ENCODE measurements around the gene SEH1L.
A peak's percentile ranks its signal among the peaks of the same experiment; 100 is the strongest.
"Not testable (repeated sequence)": the region's sequence is repeated elsewhere in the genome, so short reads cannot be mapped to it uniquely, and the experiment has no call there.

SEH1L gene

DNA sequence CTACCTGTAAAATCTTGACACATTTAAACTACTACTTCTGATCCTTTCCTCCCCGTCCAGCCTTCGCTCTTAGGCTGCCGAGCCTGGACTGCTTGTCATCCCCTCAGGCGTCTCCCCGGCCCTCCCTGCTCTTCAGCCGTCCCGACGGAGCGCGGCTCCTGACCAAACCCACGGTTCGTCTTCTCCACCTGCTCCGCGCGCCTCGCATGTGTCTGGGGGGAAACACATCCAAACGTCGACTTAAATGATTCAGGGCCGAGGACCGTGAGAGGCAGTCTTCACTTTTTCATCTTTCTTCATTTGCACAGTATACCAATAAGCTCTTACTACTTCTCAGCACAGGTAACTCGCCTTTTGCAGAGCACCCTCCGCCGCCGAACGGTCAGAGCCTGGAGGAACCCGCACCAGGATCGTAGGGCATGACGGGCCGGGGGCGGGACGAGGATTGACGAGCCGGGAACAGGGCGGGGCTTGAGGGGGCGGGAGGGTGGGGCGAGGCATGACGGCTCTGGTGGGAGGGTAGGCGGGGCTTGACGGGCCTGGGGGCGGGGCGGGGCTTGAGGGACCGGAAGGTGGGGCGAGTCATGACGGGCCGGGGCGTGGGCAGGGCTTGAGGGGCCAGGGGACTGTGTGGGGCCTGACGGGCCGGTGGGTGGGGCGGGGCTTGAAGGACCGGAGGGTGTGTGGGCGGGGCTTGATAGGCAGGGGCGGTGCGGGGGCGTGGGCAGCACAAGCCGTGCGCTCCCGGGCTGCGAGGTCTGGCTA is at the start of gene SEH1L:
TSS of gene SEH1L (plus strand) at position 727 of the 765 bp plus-strand sequence. CDS start 111 bp downstream, outside the sequence.
- peak; percentile 100 for DNase-seq

DNA sequence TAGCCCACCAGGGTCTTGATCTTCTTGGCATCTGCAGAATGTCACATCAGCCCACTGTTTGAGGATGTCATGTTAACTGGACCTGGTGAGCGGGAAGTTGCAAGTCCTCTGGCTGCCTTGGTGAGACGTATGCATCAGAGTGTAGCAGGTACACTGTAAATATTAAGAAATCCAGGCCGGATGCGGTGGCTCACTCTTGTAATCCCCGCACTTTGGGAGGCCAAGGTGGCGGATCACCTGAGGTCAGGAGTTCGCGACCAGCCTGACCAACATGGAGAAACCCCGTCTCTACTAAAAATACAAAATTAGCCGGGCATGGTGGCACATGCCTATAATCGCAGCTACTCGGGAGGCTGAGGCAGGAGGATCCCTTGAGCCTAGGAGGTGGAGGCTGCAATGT is 46.6 kb upstream of the SEH1L start:
- DNase-seq = not testable (repeated sequence)

DNA sequence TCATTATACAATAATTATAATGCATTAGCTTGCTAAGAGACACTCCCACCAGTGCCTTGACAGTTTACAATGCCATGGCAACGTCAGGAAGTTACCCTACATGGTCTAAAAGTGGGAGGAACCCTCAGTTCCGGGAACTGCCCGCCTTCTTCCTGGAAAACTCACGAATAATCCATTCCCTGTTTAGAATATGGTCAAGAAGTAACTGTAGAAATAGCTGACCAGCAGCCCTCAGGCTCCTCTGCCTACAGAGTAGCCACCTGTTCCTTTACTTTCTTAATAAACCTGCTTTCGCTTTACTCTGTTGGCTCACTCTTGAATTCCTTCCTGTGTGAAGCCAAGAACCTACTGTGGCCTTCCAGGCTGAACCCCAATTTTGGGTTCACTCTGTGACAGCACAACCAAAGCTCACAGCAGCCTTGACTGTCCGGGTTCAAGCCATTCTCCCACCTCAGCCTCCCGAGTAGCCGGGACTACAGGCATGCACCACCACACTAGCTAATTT is 43.7 kb upstream of the SEH1L start:
- DNase-seq = peak; percentile 56

GRCh38 chr18:12906119-12906518 is 41.7 kb upstream of the SEH1L start:
- DNase-seq = no peak

DNA sequence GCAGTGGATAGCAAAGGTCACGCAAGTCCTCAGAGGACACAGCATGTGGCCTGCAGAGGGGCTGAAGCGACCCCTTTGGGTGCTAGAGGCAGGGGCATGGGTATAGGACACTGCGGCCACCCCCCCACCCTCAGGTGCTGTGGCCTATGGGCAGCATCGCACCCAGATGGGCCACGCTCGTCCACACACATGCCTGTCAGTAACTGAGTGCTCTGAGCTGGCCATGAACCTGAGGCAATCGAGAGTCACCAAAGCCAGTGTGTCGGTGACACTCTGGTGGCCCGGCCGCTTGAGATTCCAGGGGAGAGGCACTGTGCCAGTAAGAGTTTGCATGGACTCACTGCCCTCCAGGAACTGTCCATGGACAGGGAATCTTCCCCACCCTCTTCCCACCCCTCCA is 41.0 kb upstream of the SEH1L start:
- DNase-seq = no peak

- no peak for DNase-seq
These were observed 40.4 kb upstream of the SEH1L start for GRCh38 chr18:12907258-12907925.

GRCh38 chr18:12908706-12909105 is 39.1 kb upstream of the SEH1L start:
- DNase-seq = no peak

GRCh38 chr18:12911025-12911928 is 36.5 kb upstream of the SEH1L start:
- peak; percentile 53 for DNase-seq

DNA sequence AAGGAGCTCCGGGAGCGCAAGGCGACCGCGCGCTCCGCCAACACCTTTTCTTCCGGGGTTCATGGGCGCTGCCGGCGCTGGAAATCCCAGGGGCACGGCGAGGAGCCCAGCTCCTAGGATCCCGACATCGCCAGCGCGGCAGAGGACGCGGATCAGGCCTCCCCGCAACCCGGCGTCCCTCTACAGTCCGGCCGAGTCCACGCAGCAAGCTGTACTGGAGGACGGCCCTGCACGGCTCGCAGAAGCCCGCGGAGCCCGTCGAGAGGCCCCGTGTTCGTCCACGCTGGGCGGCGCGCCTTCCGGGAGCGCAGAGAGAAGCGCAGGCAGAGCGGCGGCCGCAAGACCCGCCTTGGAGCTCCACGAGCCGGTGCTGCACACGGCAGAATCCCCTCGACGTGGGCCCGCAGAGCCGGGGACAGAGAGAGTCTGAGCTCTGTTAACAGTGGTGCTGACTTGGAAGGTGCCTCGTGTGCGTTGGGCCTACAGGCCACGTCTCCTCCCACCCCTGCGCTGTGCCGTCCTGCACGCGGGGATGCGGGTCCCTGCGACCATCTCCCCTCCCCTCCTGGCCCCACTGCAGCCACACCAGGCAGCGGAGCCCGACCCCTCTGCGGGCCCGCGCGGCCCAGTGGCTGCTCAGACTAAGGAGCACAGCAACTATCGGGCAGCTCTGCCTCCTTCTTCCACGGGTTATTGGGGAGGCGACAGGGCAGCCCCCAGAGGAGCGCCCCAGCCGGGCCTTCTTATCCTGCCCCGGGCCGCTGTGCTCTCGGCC is 35.7 kb upstream of the SEH1L start:
- peak; percentile 47 for DNase-seq

DNA sequence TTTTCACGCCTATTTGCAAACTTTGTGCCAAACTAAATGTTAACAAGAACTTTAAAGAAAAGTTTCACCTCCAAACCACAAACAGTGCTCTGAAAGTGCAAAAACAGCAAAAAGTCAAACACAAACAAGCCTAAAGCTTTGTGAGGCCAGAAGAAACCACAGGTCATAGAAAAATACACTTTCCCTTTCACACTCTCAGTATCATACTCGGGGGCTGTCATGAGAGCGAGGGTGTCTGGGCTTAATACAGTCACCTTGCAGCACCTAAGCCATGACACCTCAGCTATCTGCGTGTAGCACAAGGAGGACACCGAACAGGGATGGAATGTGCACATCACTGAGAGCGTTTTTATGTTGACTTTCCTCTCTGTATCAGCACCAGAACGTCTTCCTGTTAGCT is 26.6 kb upstream of the SEH1L start:
- no peak for DNase-seq

- DNase-seq = no peak
These were observed 25.5 kb upstream of the SEH1L start for GRCh38 chr18:12922266-12922665.

DNA sequence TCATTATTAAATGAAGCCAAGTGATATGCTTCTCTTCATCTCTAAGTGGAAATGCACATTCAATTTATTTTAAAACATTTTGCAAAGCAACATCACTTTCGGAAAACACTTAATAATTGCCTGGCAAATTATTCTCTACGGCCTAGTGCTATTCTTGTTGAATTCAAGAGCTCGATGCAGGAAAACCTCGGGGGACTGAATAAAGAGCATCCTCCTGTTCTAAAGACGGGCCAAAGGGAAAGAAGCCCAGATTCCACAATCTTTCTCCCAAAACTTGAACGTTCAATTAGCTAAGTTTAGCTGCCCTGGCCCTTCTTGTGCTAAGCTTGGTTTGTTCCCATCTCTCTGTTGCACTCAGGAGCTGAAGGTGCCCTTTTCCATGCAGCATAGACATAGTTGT is 23.2 kb upstream of the SEH1L start:
- no peak for DNase-seq

GRCh38 chr18:12928206-12928605 is 19.6 kb upstream of the SEH1L start:
- DNase-seq = no peak

- no peak for DNase-seq
These were observed 19.2 kb upstream of the SEH1L start for GRCh38 chr18:12928641-12929040.

DNA sequence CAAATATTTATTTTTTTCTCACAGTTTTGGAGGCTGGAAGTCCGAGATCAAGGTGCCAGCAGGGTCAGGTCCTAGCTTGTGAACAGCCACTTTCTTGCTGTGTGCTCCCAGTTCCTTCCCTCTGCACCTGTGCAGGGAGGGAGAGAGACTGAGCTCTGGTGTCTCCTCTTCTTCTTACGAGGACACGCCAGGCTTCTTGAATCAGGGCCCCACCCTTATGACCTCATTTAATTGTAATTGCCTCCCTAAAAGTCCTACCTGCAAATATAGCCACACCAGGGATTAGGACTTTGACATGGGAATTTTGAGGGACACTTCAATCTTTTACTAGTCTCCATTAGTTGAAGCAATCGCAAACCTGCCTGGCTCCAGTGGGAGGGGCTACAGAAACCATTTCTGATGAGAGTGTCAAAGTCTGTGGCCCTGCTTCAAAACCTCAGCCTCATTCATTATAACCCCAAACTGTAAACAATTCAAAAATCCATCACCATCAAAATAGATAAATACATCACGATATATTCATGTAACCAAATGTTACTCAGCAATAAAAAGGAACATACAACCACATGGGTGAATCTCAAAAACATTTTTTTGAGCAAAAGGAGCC is 18.2 kb upstream of the SEH1L start:
- DNase-seq = no peak

DNA sequence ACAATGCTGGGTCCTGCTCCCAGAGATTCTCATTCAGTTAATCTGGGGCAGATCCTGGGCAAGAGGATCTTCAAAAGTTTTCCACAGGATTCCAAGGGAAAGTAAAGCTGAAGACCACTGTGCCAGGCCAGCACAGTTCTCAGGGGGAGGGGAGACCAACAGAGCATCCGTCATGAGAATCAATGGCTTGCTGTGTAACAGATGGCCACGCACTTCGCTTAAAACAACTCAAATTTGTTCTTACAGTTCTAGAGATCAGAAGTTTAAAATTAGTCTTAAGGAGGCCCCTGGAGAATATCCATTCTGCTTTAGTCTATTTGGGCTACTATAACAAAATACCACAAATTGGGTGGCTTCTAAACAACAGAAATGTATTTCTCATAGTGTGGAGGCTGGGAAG is 17.4 kb upstream of the SEH1L start:
- no peak for DNase-seq

DNA sequence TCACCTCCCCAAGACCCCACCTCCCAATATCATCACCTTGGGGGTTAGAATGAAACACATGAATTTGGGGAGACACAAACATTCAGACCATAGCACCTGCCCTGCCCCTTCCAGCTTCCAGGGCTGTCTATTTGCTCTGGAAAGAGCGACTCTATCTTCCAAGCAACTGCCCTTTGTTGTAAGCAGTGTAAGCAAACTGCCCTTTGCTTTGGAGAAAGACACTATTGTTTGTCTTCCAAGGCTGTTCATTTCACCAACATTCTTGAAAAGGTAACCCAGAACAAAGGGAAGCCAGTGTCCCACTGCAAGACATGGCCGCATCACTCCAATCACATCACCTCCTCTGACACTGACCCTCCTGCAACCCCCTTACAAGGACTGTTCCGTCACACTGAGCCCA is 16.9 kb upstream of the SEH1L start:
- DNase-seq = no peak

- DNase-seq = no peak
These were observed 14.5 kb upstream of the SEH1L start for GRCh38 chr18:12933327-12933726.

GRCh38 chr18:12934454-12935071 is 13.2 kb upstream of the SEH1L start:
- peak; percentile 81 for DNase-seq

DNA sequence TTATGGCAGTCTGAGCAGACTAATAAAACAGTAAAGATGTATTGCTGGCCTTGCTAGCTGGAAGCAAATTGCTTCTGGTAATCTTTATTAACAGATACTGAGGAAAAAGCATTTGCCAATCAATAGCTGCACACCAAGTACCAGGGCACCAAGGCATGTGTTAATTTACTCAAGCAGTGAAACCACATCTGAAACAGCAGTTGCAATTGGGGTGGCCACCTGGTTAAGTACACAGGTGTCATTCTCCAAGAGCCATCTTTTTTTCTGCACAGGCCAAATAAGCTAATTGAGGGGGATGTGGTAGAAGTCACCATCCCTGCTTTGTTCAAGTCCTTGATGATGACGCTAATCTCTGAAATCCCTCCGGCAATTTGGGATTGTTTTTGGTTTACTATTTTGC is 8.6 kb upstream of the SEH1L start:
- no peak for DNase-seq

DNA sequence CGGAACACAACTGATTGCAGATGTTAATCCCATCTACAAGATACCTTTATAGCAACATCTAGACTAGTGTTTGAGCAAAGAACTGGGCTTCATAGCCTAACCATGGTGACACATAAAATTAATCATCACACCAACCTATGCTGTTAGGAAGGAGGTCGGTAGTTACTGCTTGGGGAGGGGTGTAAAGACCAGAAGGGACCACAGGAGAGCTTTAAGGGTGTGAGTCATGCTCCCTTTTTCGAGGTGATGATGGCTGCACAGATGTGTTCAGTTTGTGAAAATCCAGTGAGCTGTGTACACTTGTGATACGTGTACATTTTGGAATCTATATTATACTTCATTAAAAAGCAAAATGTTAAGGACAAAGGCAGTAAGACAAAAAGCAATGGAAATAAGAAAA is 4.6 kb upstream of the SEH1L start:
- no peak for DNase-seq

DNA sequence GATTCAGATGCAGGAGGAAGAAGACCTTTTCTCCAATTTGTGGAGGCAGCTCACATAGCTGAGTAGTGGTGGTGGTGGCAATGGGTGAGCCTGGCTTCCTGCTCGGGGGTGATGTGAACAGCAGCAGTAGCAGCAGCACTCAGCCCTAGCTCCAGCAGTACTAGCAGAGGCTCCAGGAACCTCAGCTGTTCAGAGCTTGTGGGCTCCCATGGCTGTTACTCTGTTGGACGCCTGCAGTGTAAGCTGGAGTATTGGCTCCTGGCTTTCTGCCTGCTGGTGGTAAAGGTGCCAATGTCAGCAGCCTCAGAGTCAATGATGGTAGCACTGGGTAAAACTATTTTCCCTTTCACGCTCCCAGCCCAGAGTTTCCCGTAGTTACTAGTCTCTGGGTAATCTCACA is 3.1 kb upstream of the SEH1L start:
- DNase-seq = peak; percentile 65

Measured in left hindlimb (tissue), 1 donor.